ENCODE data around the gene MEG3. TPM values are rescaled to one million over a fixed set of nuclear protein-coding genes. Genes with fewer than 3 reads are reported as not detected.

MEG3 gene
- total RNA-seq, 1 experiment from 2014 or later, result 338 TPM

GRCh38 chr14:100900837-100901390, 75.0 kb downstream of the MEG3 start (continued):
- TF ChIP-seq AFF4 (CRISPR knock-in tag; IDR thresholded peaks at IDR 0.05; ENCODE audit: borderline replicate concordance), result no peak
- TF ChIP-seq MXD4 (CRISPR knock-in tag; IDR thresholded peaks at IDR 0.05; ENCODE audit: borderline replicate concordance), result no peak
- no peak for TF ChIP-seq ZBTB43 (CRISPR knock-in tag; IDR thresholded peaks at IDR 0.05)
- TF ChIP-seq PRDM15 (CRISPR knock-in tag; IDR thresholded peaks at IDR 0.05), result no peak
- no peak for TF ChIP-seq ATF1 (CRISPR knock-in tag; IDR thresholded peaks at IDR 0.05)

- Mint-ChIP-seq H3K4me1 (peaks cover 59% of the 10 kb centered on the region), H3K9me3 (0 out of 2 replicates have a peak, but pooled peaks cover 7% of the 10 kb centered on the region), H3K4me3 (no peak overlapping the region), H3K36me3 (peaks cover 19% of the 10 kb centered on the region), H3K27me3 (ENCODE audit: low read depth) (peaks cover 64% of the 10 kb centered on the region), H3K27ac (no peak overlapping the region)
- no peak for TF ChIP-seq NR1H2 (CRISPR knock-in tag; IDR thresholded peaks at IDR 0.05)
- TF ChIP-seq NR3C1 (CRISPR knock-in tag; conservative IDR thresholded peaks at IDR 0.05; ENCODE audit: low read depth), result no peak
- TF ChIP-seq MXD4 (CRISPR knock-in tag; IDR thresholded peaks at IDR 0.05; ENCODE audit: borderline replicate concordance), result no peak
- TF ChIP-seq NR2C2 (CRISPR knock-in tag; IDR thresholded peaks at IDR 0.05), result no peak
- no peak for TF ChIP-seq PRRX2 (CRISPR knock-in tag; IDR thresholded peaks at IDR 0.05)
- no peak for TF ChIP-seq CTCF (IDR thresholded peaks at IDR 0.05)
- no peak for TF ChIP-seq JAZF1 (CRISPR knock-in tag; IDR thresholded peaks at IDR 0.05)
- TF ChIP-seq NFATC4 (CRISPR knock-in tag; IDR thresholded peaks at IDR 0.05), result no peak
- no peak for TF ChIP-seq EMX1 (CRISPR knock-in tag; IDR thresholded peaks at IDR 0.05)
- TF ChIP-seq GABPB1 (CRISPR knock-in tag; IDR thresholded peaks at IDR 0.05), result no peak
- no peak for TF ChIP-seq ATF2 (CRISPR knock-in tag; IDR thresholded peaks at IDR 0.05; ENCODE audit: borderline replicate concordance, low read depth)
- TF ChIP-seq NFE2L1 (CRISPR knock-in tag; IDR thresholded peaks at IDR 0.05), result no peak
- TF ChIP-seq ZNF219 (CRISPR knock-in tag; IDR thresholded peaks at IDR 0.05; ENCODE audit: borderline replicate concordance), result no peak
- TF ChIP-seq SMAD4 (CRISPR knock-in tag; IDR thresholded peaks at IDR 0.05), result no peak
- no peak for TF ChIP-seq IRF1 (CRISPR knock-in tag; IDR thresholded peaks at IDR 0.05)
- no peak for TF ChIP-seq FOXJ3 (CRISPR knock-in tag; IDR thresholded peaks at IDR 0.05; ENCODE audit: borderline replicate concordance)
- TF ChIP-seq MAX (CRISPR knock-in tag; IDR thresholded peaks at IDR 0.05), result no peak
- no peak for ATAC-seq
- peak; percentile 5 for DNase-seq (ENCODE audit: low spot score)
- ChIA-PET POLR2A (no interaction called here), CTCF (interaction anchor here (0.7 to 5.1 kb wide), 11 partner anchors 14 to 727 kb away, joined by 3 to 35 read pairs (median 4); no protein-coding TSS in a partner anchor)
Measured at GRCh38 chr14:100901391-100902183, 75.7 kb downstream of the MEG3 start.
